Measurements from ENCODE around the gene ARFIP1. TPM values are rescaled to one million over a fixed set of nuclear protein-coding genes. Genes with fewer than 3 reads are reported as not detected.

ARFIP1 gene
- polyA plus RNA-seq, 1 donor = 44.2 TPM

DNA sequence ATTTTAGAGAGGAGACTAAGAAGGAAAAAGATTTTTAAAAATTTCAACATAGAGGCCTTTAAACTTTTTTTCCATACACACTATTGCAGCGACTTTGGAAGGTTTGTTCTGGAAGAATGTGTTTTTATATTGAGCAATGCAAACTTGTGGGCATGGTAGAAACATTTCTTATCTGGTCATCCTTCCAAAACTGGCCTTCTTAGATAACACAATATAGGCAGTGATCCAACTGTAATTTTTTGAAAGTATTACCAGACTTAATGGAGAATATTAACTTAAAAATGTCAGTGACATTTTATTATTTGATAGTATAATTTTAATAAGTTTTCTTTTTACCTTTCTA is 182.0 kb downstream of the ARFIP1 start:
- no peak for DNase-seq

Other genes starting within 250 kb of the ARFIP1 start
- 42.9 TPM for gene FBXW7, start 243.9 kb upstream of the ARFIP1 start, polyA plus RNA-seq (ENCODE audit: insufficient read length)
- gene TMEM154, start 100.0 kb upstream of the ARFIP1 start, polyA plus RNA-seq (ENCODE audit: insufficient read length) = 1.5 TPM
- 3.1 TPM for gene TIGD4, start 224 bp upstream of the ARFIP1 start, polyA plus RNA-seq (ENCODE audit: insufficient read length)
- 4.6 TPM for gene FHDC1, start 156.4 kb downstream of the ARFIP1 start, polyA plus RNA-seq (ENCODE audit: insufficient read length)

Measured in left kidney (tissue), 2 donors.